ENCODE measurements around the gene SRGAP2C.
"Not testable (repeated sequence)": the region's sequence is repeated elsewhere in the genome, so short reads cannot be mapped to it uniquely, and the experiment has no call there.

The SRGAP2C gene

GRCh38 chr1:121346654-121347053 is 161.9 kb downstream of the SRGAP2C start:
- DNase-seq = not testable (repeated sequence)

- not testable (repeated sequence) for DNase-seq
Observed at GRCh38 chr1:121347476-121347875, 162.7 kb downstream of the SRGAP2C start.

GRCh38 chr1:121348115-121348514 is 163.3 kb downstream of the SRGAP2C start:
- not testable (repeated sequence) for DNase-seq

GRCh38 chr1:121349332-121349967 is 164.7 kb downstream of the SRGAP2C start:
- not testable (repeated sequence) for DNase-seq

- not testable (repeated sequence) for DNase-seq
Observed at GRCh38 chr1:121355711-121356420, 171.1 kb downstream of the SRGAP2C start.

GRCh38 chr1:121356819-121357218 is 172.0 kb downstream of the SRGAP2C start:
- DNase-seq = not testable (repeated sequence)

- DNase-seq = not testable (repeated sequence)
Observed at GRCh38 chr1:121360531-121360930, 175.8 kb downstream of the SRGAP2C start.

- DNase-seq = not testable (repeated sequence)
Observed at GRCh38 chr1:121361451-121362233, 176.9 kb downstream of the SRGAP2C start.

- not testable (repeated sequence) for DNase-seq
Observed at GRCh38 chr1:121362234-121362883, 177.6 kb downstream of the SRGAP2C start.

GRCh38 chr1:121365316-121365715 is 180.5 kb downstream of the SRGAP2C start:
- not testable (repeated sequence) for DNase-seq

- DNase-seq = not testable (repeated sequence)
Observed at GRCh38 chr1:121365723-121366122, 180.9 kb downstream of the SRGAP2C start.

- DNase-seq = not testable (repeated sequence)
Observed at GRCh38 chr1:121366171-121366570, 181.4 kb downstream of the SRGAP2C start.

- DNase-seq = not testable (repeated sequence)
Observed at GRCh38 chr1:121368910-121369309, 184.1 kb downstream of the SRGAP2C start.

- not testable (repeated sequence) for DNase-seq
Observed at GRCh38 chr1:121369959-121370358, 185.2 kb downstream of the SRGAP2C start.

- DNase-seq = not testable (repeated sequence)
Observed at GRCh38 chr1:121374851-121375367, 190.1 kb downstream of the SRGAP2C start.

GRCh38 chr1:121376986-121377385 is 192.2 kb downstream of the SRGAP2C start:
- not testable (repeated sequence) for DNase-seq

- not testable (repeated sequence) for DNase-seq
Observed at GRCh38 chr1:121378757-121379156, 194.0 kb downstream of the SRGAP2C start.

GRCh38 chr1:121384754-121385153 is 200.0 kb downstream of the SRGAP2C start:
- DNase-seq = not testable (repeated sequence)

GRCh38 chr1:121385162-121385561 is 200.4 kb downstream of the SRGAP2C start:
- DNase-seq = not testable (repeated sequence)

GRCh38 chr1:121385563-121386288 is 201.0 kb downstream of the SRGAP2C start:
- not testable (repeated sequence) for DNase-seq

- not testable (repeated sequence) for DNase-seq
Observed at GRCh38 chr1:121386319-121386948, 201.7 kb downstream of the SRGAP2C start.

All from NCI-H69 (cell line).